Measurements from ENCODE around the gene INSRR.

The INSRR gene

GRCh38 chr1:156804572-156805243 is 54.2 kb downstream of the INSRR start:
- DNase-seq (ENCODE audit: low spot score) = no peak

- no peak for DNase-seq (ENCODE audit: low spot score)
These were observed 54.9 kb downstream of the INSRR start for GRCh38 chr1:156804026-156804425.

GRCh38 chr1:156803086-156803851 is 55.6 kb downstream of the INSRR start:
- no peak for DNase-seq (ENCODE audit: low spot score)

- DNase-seq (ENCODE audit: low spot score) = no peak
These were observed 56.4 kb downstream of the INSRR start for GRCh38 chr1:156802421-156802935.

GRCh38 chr1:156801409-156802121 is 57.4 kb downstream of the INSRR start:
- peak; percentile 73 for DNase-seq (ENCODE audit: low spot score)

- DNase-seq (ENCODE audit: low spot score) = peak; percentile 70
These were observed 61.6 kb downstream of the INSRR start for GRCh38 chr1:156797212-156797871.

- no peak for DNase-seq (ENCODE audit: low spot score)
These were observed 62.4 kb downstream of the INSRR start for GRCh38 chr1:156796340-156797097.

- DNase-seq (ENCODE audit: low spot score) = no peak
These were observed 63.1 kb downstream of the INSRR start for GRCh38 chr1:156795787-156796186.

GRCh38 chr1:156795374-156795733 is 63.6 kb downstream of the INSRR start:
- DNase-seq (ENCODE audit: low spot score) = no peak

GRCh38 chr1:156794506-156795373 is 64.2 kb downstream of the INSRR start:
- DNase-seq (ENCODE audit: low spot score) = no peak
